ENCODE results near the gene MAGEB2.
"Not testable (repeated sequence)": the region's sequence is repeated elsewhere in the genome, so short reads cannot be mapped to it uniquely, and the experiment has no call there.

MAGEB2 gene, protein sequence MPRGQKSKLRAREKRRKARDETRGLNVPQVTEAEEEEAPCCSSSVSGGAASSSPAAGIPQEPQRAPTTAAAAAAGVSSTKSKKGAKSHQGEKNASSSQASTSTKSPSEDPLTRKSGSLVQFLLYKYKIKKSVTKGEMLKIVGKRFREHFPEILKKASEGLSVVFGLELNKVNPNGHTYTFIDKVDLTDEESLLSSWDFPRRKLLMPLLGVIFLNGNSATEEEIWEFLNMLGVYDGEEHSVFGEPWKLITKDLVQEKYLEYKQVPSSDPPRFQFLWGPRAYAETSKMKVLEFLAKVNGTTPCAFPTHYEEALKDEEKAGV

DNA sequence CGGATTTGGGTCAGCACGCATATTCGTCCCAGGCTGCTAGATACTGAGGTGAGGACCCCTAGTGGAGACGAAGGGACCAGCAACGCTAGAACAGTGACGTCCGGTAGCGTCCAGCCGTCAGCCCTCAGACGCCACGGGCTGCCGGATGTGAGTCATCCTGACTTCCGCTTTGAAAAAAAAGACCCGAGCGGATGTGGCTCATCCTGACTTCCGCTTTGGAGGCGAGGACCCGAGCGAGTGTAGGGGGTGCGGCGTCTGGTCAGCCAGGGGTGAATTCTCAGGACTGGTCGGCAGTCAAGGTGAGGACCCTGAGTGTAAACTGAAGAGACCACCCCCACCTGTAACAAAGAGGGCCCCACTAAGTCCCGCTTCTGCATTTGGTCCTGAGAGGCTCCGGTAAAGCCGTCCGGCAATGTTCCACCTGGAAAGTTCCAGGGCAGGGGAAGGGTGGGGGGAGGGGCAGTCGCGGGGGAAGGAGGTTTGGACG is at the start of gene MAGEB2:
TSS of gene MAGEB2 (plus strand) at position 207 of the 487 bp plus-strand sequence. CDS start 3,018 bp downstream, outside the sequence.
- FAIRE-seq (no peak), DNase-seq (ENCODE audit: insufficient read length, low spot score) (no peak)

GRCh38 chrX:30170900-30171299 is 44.5 kb upstream of the MAGEB2 start:
- FAIRE-seq (no peak), DNase-seq (ENCODE audit: insufficient read length, low spot score) (no peak)

- no peak for FAIRE-seq
Observed at GRCh38 chrX:30181353-30181752, 34.0 kb upstream of the MAGEB2 start.

GRCh38 chrX:30183554-30183953 is 31.8 kb upstream of the MAGEB2 start:
- FAIRE-seq: no peak
- DNase-seq (ENCODE audit: insufficient read length, low spot score): no peak

More at GRCh38 chrX:30181353-30181752, 34.0 kb upstream of the MAGEB2 start:
- DNase-seq (ENCODE audit: insufficient read length, low spot score): no peak

DNA sequence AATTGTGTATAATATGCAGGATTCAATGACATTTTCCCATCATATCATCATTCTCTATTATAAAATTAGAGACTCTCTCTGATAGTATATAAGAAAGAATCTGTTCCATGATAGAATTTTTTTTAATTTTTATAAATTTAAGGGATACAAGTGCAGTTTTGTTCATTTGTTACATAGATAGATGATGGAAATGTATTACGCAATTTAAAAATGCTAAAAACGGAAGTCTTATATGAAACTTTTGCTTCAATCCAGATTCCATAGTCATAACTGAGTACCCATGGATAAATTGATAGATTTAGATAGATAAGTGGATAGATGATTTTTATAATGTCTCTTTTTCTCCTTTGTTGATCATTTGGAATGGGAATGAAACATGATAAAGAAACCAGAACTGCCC is 24.9 kb upstream of the MAGEB2 start:
- no peak for FAIRE-seq

GRCh38 chrX:30193910-30194309 is 21.5 kb upstream of the MAGEB2 start:
- DNase-seq (ENCODE audit: insufficient read length, low spot score); FAIRE-seq: not testable (repeated sequence)

More for the DNA sequence above, 24.9 kb upstream of the MAGEB2 start:
- no peak for DNase-seq (ENCODE audit: insufficient read length, low spot score)

GRCh38 chrX:30196322-30196721 is 19.0 kb upstream of the MAGEB2 start:
- FAIRE-seq (peak; percentile 95), DNase-seq (ENCODE audit: insufficient read length, low spot score) (peak; percentile 70)

GRCh38 chrX:30212172-30212571 is 3.2 kb upstream of the MAGEB2 start:
- no peak for DNase-seq (ENCODE audit: insufficient read length, low spot score)

DNA sequence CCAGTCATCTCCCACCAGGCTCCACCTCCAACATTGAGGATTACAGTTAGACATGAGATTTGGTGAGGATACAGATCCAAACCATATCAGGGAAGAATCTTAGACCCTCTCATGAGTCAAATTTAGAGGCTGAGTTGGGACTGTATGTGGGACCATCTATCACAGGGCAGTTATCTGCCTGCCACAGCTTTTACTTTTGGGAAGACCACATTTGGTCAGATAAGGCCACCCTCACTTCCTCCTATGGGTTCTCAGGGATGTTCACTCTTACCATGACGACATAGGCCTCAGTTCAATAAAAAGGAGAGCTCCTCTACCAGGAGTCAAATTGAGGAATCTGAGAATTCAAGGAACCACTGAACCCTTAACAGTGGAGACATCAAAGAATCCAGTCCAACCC is 2.1 kb downstream of the MAGEB2 start:
- DNase-seq (ENCODE audit: insufficient read length, low spot score) (no peak), FAIRE-seq (no peak)

More at GRCh38 chrX:30212172-30212571, 3.2 kb upstream of the MAGEB2 start:
- FAIRE-seq: no peak

DNA sequence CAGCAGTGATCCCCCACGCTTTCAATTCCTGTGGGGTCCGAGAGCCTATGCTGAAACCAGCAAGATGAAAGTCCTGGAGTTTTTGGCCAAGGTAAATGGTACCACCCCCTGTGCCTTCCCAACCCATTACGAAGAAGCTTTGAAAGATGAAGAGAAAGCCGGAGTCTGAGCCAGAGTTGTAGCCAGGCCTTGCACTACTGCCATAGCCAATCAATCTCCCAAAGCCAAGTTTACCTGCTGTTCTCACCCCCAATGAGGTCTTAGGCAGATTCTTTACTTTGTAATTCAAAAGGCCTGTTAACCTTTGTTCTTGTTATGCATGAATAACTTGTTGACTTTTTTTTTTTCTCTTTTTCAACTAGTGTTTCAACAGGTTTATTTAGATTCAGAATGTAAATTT is 4.0 kb downstream of the MAGEB2 start:
- DNase-seq (ENCODE audit: insufficient read length, low spot score) (no peak), FAIRE-seq (no peak)

GRCh38 chrX:30220661-30221060 is 5.3 kb downstream of the MAGEB2 start:
- FAIRE-seq (peak; percentile 51), DNase-seq (ENCODE audit: insufficient read length, low spot score) (no peak)

DNA sequence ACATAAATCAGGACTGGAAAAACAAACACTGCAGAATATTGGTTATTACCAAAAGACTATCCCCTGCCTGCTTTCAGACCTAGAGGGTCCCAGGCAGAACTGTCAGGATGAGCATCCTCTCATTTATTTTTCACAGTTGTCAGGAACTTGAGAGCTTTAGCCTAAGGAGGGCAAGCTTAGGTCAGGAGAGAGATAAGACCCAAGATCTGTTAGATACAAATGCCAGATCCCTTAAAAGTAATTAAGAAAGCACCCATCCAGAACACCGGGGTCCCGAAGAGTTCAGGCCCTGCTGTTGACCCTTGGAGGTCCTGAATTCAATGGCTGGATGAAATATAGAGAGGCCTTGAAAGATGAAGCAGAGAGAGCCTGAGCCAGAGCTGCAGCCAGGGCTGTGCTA is 9.2 kb downstream of the MAGEB2 start:
- DNase-seq (ENCODE audit: insufficient read length, low spot score) (no peak), FAIRE-seq (no peak)

- DNase-seq (ENCODE audit: insufficient read length, low spot score) (no peak), FAIRE-seq (no peak)
Observed at GRCh38 chrX:30228526-30228925, 13.2 kb downstream of the MAGEB2 start.

DNA sequence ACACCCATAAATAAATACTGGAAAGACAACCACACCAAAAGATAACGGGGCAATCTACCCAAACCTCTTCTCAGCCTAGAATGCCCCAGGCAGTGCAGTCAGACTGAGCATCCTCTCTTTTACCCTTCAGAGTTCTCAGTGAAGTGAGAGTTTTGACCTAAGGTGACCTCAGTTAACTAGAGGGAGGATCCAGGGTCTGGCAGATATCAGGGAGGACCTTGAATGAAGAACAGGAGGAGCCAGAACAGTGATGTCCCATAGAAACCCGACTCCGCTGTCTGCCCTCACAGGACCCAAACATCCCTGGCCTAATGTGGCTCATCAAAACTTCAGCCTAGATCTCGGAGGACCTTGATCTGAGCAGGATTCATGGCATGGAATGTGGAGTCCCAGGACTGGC is 15.0 kb downstream of the MAGEB2 start, which contains the start of gene MAGEB3:
TSS of gene MAGEB3 (plus strand) at position 263 of the 400 bp plus-strand sequence. CDS start 5,268 bp downstream, outside the sequence.
- FAIRE-seq: peak; percentile 13

GRCh38 chrX:30241724-30242415 is 26.5 kb downstream of the MAGEB2 start, which contains the start of gene MAGEB4:
MAGEB4 (plus strand) TSS chrX:30242000; CDS start chrX:30242136, 136 bp downstream.
- FAIRE-seq (no peak), DNase-seq (ENCODE audit: insufficient read length, low spot score) (no peak)

More for the DNA sequence above, 15.0 kb downstream of the MAGEB2 start, which contains the start of gene MAGEB3:
- DNase-seq (ENCODE audit: insufficient read length, low spot score): no peak

DNA sequence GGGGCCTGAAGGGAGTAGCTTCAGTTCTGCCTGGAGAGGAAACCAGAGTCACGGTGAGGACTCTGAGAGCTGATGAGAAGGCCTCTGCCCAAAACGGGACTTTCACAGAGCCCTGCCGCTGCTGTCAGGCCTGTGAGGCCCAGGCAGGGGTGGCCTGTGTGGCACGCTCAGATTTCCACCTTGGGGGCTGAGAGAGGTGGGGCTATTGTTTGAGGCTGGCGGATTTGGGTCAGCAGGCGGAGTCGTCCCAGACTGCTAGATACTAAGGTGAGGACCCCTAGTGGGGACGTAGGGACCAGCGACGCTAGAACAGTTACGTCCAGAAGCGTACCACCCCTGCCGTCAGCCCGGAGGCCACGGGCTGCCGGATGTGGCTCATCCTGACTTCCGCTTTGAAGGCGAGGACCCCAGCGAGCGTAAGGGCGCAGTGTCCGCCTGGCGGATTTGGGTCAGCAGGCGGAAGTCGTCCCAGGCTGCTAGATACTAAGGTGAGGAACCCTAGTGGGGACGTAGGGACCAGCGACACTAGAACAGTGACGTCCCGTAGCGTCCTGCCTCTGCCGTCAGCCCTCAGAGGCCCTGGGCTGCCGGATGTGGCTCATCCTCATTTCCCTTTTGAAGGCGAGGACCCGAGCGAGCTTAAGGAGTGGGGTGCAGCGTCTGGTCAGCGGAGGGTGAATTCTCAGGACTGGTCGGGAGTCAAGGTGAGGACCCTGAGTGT is 31.6 kb downstream of the MAGEB2 start, which contains the start of gene MAGEB1:
TSS of gene MAGEB1 (plus strand) at position 378 of the 721 bp plus-strand sequence. CDS start 3,348 bp downstream, outside the sequence.
- FAIRE-seq (no peak), DNase-seq (ENCODE audit: insufficient read length, low spot score) (no peak)

DNA sequence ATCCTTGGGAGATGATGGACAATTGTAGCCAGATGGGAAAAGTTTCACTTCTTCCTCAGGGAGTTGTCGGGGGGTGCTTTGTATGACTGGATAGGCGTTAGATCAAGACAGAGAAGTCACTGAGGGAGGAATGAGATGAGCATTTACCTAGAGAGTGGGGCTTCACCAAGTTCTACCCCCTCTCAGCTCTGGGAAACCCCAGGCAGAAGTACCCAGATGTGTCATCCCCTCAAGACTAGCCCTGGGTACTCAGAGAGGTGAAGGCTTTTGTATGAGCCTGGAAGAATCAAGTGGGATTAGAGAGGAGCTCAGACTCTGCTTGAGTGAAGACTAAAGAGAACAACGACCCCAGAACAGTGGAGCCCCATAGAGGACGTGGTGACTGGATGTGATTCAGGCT is 33.5 kb downstream of the MAGEB2 start:
- FAIRE-seq (no peak), DNase-seq (ENCODE audit: insufficient read length, low spot score) (no peak)

- DNase-seq (ENCODE audit: insufficient read length, low spot score) (no peak), FAIRE-seq (no peak)
Observed at GRCh38 chrX:30253257-30253656, 37.9 kb downstream of the MAGEB2 start.

- DNase-seq (ENCODE audit: insufficient read length, low spot score): no peak
- FAIRE-seq: no peak
Observed at GRCh38 chrX:30259927-30260326, 44.6 kb downstream of the MAGEB2 start.

DNA sequence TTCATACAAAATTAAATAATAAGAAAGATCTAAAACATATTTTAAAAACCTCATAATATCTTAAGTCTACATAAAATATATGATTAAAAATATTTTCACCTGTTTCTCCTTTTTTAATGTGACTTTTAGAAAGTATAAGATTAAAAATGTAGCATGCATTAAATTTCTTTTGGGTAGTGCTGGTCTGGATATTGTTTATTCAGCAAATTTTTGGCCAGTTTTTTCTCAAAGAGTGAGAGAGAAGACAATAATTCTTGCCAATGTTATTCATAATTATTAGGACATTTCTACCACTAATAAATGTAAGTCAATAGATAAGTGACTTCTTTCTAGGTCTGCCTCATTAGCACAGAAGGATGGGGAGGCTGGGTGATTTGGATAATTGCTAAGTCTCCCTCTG is 45.6 kb downstream of the MAGEB2 start:
- DNase-seq (ENCODE audit: insufficient read length, low spot score) (no peak), FAIRE-seq (no peak)

DNA sequence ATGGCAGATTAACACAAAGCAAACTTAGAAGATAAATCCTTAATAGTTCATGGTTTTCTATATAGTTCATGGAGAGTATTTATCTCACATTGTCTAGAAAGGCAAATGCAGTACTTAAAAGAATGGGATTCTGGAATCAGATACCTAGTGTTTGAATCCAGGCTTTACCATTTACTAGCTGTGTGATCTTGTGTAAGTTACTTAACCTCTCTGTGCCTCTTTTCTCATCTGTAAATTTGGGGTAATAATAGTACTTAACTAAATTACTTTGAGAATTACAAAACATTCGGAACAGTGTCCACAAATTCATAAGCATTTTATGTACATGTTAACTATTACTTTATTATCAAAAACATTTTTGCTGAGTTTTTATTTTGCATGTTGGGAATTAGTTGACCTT is 47.4 kb downstream of the MAGEB2 start:
- DNase-seq (ENCODE audit: insufficient read length, low spot score) (no peak), FAIRE-seq (no peak)

All from HTR-8/SVneo (cell line).